Measurements from ENCODE around the gene ZNF160.
A peak's percentile ranks its signal among the peaks of the same experiment; 100 is the strongest.

DNA sequence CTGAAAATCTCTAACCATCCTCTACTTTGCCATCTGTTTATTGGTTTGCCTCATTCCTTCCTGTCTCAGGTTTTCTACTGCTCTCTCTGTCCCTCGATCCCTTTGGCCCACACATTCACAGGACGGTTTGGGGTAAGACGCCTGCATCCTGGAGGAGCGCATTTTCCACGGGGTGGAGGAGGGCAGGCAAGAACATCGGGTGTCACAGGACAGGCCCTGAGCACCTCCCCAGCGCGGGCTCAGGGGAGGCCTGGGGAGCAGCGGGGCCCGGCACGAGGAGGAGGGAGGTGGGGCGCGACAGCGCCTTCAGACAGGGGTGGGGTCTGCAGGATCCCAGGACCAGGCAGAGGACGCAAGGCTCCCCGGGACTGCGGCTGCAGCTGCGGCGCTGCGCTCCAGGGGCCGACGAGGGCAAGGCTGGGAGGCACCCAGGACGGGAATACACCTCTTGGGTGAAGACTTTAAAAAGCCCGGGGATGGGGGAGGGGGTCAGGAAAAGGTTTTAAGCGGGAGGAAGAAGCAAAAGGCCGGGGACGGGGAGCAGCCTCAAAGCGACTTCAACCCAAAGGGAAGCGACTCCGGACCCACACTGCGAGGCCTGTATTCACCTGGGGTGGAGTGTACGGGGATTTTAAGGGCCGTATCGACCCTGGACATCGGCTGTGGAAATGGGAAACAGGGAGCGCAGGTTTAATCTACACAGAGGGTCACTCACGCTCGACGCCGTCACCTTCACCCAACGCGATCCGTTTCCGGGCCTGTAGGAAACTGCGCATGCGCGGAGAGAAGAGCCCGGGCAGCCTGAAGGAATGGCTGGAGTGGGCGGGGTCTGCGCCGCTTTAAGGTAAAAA is 29.1 kb upstream of the ZNF160 start, which contains the start of gene ZNF415:
- TF ChIP-seq, protein P1, sequence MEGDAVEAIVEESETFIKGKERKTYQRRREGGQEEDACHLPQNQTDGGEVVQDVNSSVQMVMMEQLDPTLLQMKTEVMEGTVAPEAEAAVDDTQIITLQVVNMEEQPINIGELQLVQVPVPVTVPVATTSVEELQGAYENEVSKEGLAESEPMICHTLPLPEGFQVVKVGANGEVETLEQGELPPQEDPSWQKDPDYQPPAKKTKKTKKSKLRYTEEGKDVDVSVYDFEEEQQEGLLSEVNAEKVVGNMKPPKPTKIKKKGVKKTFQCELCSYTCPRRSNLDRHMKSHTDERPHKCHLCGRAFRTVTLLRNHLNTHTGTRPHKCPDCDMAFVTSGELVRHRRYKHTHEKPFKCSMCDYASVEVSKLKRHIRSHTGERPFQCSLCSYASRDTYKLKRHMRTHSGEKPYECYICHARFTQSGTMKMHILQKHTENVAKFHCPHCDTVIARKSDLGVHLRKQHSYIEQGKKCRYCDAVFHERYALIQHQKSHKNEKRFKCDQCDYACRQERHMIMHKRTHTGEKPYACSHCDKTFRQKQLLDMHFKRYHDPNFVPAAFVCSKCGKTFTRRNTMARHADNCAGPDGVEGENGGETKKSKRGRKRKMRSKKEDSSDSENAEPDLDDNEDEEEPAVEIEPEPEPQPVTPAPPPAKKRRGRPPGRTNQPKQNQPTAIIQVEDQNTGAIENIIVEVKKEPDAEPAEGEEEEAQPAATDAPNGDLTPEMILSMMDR (IDR thresholded peaks at IDR 0.05), result no peak
- TF ChIP-seq POLR2A (IDR thresholded peaks at IDR 0.05), result peak; percentile 21 to 27
- peak; percentile 25 to 68 (median 62) for TF ChIP-seq POLR2AphosphoS5 (IDR thresholded peaks at IDR 0.05)

All from sigmoid colon (tissue), 4 donors.